GM18520 (cell line): ENCODE measurements around the gene FASN.
A peak's percentile ranks its signal among the peaks of the same experiment; 100 is the strongest.
"Not testable (repeated sequence)": the region's sequence is repeated elsewhere in the genome, so short reads cannot be mapped to it uniquely, and the experiment has no call there.

Source experiments
- ATAC-seq: cut with Tn5 transposase; IDR thresholded peaks from one replicate; pipeline ENCODE4 v1.9.1; 2021; ENCODE audit not compliant: unreplicated experiment

FASN gene

DNA sequence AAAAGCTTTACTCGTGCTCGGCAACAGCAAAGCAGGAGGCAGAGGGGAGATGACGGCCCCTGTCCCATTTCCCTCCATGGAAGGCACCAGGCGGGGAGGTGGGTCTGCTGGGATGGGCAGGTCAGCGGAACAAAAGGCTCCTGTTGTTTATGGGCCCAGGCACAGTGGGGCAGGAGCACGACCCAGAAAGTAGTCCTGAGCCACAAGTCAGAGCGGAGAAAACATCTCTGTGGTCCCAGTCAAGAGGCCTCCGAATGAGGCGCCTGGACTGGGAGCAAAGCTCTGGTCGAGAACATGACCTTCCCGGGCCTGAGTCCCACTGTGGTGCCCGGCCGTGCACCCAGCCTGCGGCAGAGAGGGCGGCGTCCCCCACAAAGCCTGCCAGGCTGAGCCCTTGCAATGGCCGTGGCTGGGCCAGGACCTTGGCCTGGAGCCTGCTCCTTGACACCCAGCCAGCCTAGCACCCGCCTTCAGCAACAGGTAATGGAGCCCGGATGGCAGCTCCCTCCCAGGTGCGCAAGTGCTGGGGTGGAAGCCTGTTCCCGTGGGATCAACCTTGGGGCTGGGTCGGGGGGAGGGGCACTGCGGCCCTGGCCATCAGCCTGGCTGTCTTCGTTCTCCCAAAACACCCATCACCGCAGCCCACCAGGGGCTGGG lies 50.0 kb downstream of the FASN start:
- ATAC-seq: no peak

DNA sequence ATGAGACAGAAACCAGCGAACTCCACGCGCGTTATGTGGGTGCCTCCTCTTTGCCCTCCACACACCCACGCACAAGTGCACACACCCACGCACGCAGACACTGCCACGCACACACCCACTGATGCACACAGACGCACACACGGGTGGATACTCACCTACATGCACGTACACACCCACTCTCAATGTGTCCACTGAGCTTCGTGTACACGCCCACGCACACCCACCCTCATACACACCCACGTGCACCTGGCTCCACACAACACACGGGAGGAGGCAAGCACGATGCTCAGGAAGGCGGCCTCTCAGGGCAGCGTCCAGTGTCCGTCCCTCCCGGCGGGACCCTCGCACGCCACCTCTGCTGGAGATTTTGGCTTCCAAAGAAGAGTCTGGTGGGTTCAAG lies 50.7 kb downstream of the FASN start:
- ATAC-seq: no peak

DNA sequence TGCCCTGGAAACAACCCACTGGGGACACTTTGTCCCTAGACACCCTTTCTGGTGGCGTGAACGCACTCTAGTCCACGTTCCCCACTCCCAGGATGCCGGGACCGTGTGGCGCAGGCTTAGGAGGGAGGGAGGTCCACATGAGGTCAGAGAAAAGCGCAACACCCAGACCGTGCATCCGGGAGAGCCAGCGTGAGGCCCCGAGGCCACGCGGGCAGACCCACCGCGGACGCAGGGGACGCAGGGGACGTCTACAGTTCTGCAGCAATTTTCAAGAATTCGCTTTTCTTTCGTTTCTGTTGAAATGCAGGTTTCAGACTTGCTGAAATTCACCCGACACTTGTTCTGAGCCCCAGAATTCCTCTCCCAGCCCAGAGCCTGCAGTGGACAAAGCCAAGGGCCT lies 51.1 kb downstream of the FASN start:
- ATAC-seq: no peak

DNA sequence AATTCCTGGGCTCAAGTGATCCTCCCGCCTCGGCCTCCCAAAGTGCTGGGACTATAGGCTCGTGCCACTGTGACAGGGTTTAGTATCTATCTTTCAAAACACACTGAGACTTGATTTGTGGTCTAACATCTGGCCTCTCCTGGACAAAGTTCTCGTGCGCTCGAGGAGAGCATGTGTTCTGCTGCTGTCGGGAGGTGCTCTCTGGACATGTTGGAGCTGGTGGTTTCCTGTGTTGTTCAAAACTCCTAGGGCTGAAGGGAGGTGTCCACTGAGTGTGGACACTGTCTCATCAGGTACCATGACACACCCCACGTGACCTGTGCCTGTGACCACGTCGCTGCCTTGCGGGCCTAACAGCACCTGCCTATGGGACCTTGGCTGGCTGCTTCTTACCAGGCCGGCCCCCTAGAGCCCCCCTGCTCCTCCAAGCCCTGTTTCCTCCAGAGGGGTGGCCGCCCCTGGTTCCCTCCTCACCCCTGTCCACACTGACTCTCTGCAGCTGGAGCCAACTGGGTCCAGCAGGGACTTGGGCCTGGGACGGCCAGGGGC lies 52.0 kb downstream of the FASN start:
- no peak for ATAC-seq

DNA sequence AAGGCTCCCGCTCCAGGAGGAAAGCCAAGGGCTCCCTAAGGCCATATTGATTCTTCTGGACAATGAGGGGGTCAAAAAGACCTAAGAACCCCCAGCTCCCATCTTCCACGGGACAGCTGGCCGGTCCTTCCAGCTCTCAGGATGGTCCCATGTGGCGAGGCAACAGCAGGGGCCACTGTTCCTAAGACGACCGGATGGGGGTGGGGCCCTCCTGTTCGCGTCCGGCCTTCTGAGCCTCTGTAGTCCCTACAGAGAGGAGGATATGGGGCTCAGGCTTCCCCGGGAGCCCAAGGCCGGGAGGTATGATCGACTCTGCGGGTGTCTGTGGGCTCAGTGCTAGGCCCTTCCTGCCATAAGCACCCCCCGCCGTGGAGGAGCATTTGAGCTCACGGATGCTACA lies 54.5 kb downstream of the FASN start:
- no peak for ATAC-seq

DNA sequence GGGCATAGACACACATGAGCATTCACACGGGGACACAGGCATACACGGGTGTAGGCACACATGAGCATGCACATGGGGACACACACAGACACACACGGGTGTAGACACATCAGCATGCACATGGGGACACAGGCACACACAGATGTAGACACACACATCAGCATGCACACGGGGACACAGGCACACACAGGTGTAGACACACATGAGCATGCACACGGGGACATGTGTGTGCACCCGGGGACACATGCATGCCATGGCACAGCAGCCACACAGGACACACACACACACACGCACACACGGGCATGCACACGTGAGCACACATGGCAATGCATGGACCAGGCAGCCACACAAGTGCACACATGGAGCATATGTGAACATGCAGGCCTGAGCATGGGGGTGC lies 55.4 kb downstream of the FASN start:
- no peak for ATAC-seq

DNA sequence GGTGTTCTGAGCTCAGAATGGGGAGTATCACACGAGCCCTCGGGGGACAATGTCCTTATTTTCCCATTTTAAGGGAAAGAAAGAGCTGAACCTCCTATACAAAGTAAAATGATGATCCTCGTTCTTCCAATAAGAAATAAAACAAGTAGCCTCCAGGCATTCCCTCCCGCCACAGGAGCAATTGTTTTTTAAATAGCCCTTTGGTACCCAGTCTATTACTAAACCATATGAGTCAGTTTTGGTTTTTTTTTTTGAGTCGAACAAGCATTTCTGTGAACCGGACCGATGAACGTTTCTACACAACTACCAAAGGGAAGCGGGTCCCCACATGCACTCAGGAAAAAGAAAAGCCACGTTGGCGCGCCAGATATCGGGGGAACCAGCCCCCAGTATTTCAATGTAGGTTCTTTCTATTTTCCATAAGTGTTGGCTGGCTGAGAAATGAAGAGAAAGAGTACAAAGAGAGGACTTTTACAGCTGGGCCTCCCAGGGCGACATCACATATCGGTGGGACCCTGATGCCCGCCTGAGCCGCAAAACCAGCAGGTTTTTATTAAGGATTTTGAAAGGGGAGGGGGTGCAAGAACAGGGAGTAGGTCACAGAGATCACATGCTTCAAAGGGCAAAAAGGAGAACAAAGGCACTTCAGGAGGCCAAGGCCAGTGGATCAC lies 56.8 kb downstream of the FASN start:
- ATAC-seq: no peak

DNA sequence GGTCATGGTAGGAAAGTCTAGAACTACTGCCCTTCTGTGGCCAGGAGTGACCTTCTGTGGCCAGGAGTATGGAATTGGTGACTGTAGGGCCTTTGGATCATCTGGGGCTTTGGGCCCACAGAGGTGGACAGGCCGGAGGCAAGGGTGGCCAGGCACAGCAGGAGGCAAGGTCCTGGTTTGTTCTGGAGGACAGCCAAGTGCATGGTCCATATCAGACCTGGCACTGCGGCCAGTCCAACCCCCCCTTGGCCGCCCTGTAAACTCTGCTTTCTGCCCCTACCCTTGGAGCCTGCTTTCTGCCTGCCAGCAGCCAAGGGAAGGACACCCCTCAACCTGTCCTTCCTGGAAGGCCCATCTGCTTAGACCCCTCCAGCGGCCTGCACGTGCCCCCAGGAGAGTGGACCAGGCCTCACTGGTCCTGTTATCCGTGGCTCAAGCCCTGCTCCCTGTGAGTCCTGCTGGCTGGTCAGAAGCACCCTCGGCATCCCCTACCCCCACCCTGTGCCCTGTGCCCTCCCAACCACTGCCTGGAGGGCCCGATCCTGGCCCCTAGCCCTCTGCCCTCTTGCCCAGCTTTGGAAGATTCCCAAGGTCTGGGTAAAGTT lies 58.2 kb downstream of the FASN start:
- no peak for ATAC-seq

DNA sequence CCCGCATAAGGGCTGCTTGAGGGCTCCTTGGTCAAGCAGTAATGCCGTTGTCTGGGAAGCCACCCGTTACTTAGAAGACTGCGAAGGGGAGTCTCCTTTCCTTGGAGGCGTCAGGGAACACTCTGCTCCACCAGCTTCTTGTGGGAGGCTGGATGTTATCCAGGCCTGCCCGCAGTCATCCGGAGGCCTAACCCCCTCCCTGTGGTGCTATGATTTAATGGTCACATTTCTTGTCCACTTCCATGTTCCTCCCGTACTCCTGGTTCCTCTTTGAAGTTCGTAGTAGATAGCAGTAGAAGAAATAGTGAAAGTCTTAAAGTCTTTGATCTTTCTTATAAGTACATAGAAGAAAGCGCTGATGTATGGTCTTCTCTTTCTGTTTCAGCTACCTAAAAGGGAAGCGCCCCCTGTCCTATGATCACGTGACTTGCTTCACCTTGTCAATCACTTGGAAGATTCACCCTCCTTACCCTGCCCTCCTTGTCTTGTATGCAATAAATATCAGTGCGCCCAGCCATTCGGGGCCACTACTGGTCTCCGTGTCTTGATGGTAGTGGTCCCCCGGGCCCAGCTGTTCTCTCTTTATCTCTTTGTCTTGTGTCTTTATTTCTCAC lies 59.1 kb downstream of the FASN start:
- not testable (repeated sequence) for ATAC-seq

DNA sequence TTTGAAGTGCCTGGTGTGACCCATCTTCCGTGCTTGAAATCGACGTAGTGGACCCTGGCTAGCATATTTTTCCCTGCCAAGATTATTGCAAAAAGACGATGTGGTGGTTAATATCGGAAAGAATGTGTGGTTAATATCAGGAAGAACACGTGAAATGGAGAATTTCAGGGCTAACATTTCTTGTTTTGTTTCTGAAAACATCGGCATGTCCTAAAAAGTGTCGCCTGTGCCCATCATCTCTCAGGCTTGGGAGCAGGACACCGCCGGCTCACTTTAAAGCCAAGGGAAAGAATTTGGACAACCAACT lies 60.2 kb downstream of the FASN start:
- ATAC-seq: no peak

DNA sequence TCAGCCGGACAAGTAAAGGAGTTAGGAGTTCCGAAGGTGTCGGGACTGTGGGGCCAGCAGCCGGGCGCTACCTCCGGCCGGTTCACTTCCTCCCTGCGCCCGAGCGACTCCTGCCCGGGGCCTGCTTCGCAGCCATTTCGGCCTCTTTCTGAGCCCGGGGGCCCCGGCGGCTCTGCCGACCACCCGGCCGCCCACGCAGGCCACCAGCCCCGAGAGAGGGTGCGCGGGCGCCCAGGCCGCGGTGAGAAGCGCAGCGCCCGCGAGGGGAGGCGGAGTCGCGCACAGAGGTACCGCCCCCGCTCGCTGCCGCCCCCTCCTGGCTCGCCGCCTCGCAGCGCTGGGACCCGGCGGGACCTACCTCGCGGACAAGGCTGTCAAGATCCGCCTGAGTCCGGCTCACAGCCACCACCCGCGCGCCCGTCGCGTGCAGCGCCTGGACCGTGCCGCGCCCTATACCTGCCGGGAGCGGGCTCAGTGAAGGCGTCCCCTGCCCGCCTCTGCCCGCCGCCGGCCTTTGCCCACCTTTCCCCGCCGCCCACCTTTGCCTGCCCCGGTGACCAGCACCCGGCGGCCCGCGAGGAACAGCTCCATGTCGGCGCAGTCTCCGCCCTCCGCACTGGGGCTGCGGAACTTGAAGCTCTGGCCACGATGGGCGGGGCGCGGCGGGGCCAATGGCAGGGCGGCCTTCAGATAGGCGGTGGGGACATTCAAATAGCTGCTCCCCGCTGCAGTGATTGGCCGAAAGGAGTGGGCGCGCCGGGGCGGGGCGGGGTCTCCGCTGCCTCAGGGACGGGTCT lies 60.7 kb downstream of the FASN start, which contains the start of gene DCXR:
DCXR (minus strand) TSS at position 606 of the 797 bp plus-strand sequence; CDS start at position 591, 15 bp downstream.
- ATAC-seq: peak; percentile 70

DNA sequence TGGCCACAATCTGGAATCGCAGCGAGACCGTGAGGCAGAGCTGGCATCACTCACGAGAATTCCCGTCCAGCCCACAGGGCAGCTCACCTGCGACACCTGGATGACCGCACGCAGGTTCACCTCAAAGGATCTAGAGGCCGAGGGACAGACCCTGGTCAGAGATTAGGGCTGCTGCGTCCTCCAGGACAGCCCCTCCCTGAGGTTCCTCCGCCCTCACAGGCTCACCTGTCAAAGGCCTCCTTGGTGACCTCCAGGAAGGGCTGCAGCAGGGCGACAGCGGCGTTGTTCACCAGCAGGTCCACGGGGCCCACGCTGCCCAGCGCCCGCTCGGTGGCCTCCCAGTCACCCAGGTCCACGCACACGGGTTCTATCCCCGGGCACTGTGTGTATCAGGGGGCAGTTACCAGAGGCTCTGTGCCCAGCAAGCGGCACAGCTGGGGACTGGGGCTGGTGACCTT lies 61.4 kb downstream of the FASN start:
- no peak for ATAC-seq

DNA sequence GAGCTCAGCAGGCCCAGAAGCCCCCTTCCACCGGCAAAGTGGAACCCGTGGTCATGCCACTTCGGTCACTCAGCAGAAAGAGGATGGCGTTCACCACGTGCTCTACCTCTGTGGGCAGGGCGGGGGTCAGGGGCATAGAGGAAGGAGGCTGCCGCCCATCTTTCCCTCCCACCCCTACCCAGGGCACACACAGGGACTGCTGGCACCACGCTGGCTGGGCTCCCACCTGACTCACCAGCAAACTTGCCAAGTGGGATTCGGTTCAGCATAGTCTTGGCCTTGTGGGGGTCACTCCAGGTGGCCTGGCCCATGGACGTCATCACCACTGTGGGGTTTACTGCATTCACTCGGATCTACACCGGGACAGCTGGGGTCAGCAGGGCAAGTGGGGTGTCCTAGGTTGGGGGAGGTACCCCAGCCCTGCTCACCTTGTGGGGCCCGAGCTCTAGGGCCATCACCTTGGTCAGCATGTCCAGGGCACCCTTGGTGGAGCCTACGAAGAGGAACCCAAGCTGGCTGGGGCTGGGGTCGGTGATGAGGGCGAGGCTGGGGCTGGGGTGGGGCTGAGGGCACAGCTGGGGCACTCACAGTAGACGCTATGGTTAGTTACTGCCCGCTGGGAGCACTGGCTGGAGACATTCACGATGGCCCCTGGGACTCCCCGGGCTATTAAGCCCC lies 61.9 kb downstream of the FASN start:
- no peak for ATAC-seq

DNA sequence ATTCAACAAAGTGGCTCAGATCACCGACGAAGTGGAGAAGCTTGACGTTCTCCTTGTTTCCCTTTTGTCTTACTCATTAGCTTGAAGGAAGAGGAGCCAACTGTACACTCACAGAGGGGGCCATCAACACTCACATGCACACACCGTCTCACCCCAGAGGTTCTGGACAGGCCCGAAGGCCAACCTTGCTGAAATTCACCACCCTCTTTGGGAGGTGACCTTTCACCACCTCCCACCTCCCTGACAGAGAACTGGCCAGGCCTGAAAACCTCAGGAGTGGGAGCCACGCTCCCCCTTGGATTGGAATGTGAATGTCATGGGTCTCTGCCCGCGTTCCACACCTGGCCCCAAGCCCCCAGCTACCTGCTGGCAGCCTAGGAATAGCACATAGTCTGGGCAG lies 62.5 kb downstream of the FASN start:
- no peak for ATAC-seq

DNA sequence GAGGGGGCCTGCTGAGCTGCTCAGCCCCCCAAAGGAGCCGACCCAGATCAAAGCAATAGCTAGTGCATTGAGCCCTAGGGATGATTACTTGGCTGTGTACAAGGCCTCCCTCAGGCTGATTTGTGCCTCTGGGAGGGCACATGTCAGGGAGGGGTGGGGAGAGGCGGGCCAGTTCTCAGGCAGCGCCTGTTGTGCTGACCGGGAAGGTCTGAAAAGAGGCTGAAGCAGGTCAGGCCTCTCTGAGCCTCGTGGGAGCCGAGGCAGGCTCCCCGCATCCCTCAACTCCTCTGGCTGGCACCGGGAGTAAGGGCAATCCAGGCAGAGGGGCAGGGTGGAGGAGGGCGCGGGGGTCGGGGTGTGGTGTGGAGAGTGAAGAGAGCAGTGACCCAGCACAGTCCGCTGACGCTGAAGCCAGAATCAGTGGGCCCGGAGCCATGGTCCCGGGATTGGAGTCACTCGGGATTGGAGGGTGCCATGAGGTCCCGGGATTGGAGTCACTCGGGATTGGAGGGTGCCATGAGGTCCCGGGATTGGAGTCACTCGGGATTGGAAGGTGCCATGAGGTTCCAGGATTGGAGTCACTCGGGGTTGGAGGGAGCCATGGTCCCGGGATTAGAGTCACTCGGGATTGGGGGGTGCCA lies 63.5 kb downstream of the FASN start:
- no peak for ATAC-seq

DNA sequence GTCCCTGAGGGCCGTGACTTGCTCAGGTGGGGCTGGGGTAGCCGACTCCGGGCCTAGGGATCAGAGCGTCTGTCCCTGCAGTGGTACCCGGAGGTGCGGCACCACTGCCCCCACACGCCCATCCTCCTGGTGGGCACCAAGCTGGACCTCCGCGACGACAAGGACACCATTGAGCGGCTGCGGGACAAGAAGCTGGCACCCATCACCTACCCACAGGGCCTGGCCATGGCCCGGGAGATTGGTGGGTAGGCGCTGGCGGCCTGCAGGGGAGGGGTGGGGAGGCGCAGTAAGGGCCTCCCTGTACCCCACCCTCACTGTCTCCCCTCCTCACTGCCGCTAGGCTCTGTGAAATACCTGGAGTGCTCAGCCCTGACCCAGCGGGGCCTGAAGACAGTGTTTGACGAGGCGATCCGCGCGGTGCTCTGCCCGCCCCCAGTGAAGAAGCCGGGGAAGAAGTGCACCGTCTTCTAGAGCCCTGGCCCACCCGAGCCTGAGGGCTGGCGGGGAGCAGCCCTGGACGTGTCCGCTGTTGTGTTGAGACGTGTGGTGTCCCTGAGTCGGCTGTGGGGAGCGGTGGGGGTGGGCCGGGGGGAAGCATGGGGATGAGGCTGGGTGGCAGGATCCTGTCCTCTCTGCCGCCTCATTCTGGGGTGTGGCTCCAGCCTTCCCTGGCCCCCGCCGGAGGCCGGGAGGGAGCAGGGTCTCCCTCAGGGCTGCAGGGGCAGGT lies 64.5 kb downstream of the FASN start:
- ATAC-seq: no peak

DNA sequence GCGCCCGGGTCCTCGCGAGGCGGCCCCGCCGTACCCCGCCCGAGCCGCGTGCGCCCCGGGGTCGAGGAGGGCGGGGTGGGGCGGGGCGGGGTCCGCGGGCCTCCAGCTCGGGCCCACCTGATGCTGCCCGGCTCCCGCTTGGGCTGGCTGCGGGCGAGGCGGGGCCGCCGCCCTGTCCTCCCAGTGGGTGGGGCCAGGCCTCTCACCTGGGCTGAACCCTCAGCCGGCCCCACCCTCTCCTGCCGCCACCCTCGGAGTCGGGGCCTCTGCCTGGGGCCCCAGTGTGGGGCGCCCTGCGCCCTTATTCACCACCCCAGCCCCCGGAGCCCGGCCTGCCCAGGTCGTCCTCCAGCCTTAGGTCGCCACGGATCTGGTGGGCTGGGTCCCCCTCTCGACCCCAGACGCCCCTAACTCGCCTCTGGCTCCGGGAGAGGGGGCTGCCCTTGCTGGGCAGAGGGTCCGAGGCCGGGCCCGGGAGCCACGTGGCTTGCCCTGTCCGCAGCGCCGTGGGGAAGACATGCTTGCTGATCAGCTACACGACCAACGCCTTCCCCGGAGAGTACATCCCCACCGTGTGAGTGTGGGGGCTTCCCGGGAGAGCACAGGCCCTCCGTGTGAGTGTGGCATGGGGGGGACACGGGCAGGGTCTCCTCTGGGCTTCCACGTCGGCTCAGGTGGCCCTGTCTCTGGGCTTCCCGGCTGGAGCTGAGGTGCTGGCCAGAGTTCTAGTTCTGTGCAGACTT lies 66.0 kb downstream of the FASN start:
- no peak for ATAC-seq

DNA sequence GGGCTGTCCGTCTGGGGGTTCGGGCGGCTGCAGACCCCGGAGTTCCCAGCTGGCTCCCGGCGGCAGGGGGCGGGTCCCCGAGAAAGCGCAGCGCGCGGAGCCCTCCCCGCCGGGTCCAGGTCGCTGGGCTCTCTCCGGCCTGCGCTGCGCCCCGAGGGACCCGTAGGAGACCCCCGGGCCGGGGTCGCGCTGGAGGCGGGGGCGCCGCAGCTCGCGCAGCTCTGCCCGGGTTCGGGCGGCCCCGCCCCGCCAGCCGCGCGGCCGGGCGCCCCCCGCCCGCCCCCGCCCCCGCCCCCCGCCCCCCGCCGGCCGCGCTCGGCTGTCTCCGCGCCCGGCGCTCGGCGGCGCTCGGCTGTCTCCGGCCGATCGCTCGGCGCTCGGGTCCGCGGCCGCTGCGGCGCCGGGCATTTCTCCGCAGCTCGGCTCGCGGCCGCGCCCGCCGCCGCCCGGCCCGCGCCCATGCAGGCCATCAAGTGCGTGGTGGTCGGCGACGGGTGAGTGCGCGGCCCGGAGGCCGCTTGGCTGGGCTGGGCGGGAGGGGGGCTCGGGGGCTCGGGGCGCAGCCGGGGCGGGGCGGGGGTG lies 66.6 kb downstream of the FASN start, which contains the start of gene RAC3:
RAC3 (plus strand) TSS at position 376 of the 582 bp plus-strand sequence; CDS start at position 460, 84 bp downstream.
- no peak for ATAC-seq
